ENCODE results near the gene ARHGEF6.

GRCh38 chrX:136626891-136627290 is 153.8 kb downstream of the ARHGEF6 start:
- TF ChIP-seq, protein P1, sequence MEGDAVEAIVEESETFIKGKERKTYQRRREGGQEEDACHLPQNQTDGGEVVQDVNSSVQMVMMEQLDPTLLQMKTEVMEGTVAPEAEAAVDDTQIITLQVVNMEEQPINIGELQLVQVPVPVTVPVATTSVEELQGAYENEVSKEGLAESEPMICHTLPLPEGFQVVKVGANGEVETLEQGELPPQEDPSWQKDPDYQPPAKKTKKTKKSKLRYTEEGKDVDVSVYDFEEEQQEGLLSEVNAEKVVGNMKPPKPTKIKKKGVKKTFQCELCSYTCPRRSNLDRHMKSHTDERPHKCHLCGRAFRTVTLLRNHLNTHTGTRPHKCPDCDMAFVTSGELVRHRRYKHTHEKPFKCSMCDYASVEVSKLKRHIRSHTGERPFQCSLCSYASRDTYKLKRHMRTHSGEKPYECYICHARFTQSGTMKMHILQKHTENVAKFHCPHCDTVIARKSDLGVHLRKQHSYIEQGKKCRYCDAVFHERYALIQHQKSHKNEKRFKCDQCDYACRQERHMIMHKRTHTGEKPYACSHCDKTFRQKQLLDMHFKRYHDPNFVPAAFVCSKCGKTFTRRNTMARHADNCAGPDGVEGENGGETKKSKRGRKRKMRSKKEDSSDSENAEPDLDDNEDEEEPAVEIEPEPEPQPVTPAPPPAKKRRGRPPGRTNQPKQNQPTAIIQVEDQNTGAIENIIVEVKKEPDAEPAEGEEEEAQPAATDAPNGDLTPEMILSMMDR (IDR thresholded peaks at IDR 0.05; ENCODE audit: low read depth, low read length): no peak
- TF ChIP-seq POLR2A (IDR thresholded peaks at IDR 0.05; ENCODE audit: extremely low read depth, insufficient read length): no peak
